ENCODE measurements around the gene MANSC4. TPM values are rescaled to one million over a fixed set of nuclear protein-coding genes. Genes with fewer than 3 reads are reported as not detected.

Gene MANSC4
- total and polyA plus RNA-seq, 9 donors = 0.10 to 0.36 (median 0.25) TPM; not detected in 4

DNA sequence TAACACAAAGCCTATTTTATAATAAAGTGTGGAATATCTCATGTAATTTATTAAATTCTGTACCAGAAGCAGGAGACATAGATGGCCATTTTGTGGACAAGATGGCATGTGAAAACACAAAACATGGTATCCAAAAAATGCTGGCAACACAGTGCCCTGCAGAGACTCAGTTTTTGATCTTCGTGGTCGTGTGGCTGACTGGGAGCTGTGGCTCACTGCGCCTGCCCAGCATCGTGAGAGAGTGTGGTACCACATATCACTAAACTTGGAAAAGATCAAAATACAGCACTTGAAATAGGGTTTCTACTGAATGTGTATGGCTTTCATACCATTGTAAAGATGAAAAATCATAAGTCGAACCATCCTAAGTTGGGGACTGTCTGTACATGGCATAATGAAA lies 43.0 kb upstream of the MANSC4 start:
- no peak for DNase-seq
- Histone ChIP-seq H3K36me3 (no peaks in the 10 kb centered on the region), H3K27ac (no peak overlapping the region), H3K9me3 (no peaks in the 10 kb centered on the region), H3K27me3 (no peaks in the 10 kb centered on the region), H3K4me3 (no peak overlapping the region), H3K4me1 (ENCODE audit: insufficient read depth) (no peaks in the 10 kb centered on the region)
- intact Hi-C loops (cut with DNase I) = no loop called here
- WGBS, 3 donors = 90 to 92% (median 91%) methylated on average over 5 of the region's 5 CpGs
- TF ChIP-seq POLR2A (IDR thresholded peaks at IDR 0.05) (no peak), CTCF (IDR thresholded peaks at IDR 0.05) (no peak), EP300 (IDR thresholded peaks at IDR 0.05) (no peak)

DNA sequence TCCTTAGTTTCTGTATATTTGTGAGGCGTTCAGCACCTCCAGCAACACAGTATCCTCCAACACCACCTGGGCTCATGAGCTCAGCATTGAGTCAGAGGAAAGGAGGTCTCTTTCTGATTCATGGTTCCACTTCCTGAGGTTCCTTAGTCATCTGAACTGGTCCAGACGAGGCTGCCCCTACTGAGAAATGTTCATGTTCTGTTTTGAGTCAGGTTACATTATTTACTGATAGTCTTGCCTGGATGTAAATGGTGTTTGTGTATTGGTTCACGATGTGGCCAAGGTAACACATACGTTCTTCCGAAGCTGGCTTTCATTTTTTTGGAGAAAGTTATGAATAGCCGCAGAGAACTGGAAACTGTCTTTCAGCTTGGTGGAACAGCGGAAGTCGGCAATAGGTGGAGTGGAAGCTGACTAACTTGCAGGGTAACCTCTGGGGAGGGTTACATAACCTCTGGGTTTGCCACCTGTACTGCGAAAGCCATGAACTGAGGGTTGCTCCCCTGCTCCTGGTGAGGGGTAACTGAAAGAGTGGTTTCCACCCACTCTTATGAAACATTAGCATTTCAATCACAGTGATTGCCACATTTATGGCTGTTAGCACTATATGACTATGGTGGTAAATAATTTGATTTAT lies 42.2 kb upstream of the MANSC4 start:
- Histone ChIP-seq H3K4me3 (no peak overlapping the region), H3K27me3 (no peaks in the 10 kb centered on the region), H3K9me3 (no peaks in the 10 kb centered on the region), H3K36me3 (no peaks in the 10 kb centered on the region), H3K4me1 (ENCODE audit: insufficient read depth) (peaks cover 2% of the 10 kb centered on the region), H3K27ac (no peak overlapping the region)
- no peak for DNase-seq
- intact Hi-C loops (cut with DNase I) = no loop called here
- TF ChIP-seq EP300 (IDR thresholded peaks at IDR 0.05) (no peak), CTCF (IDR thresholded peaks at IDR 0.05) (no peak), POLR2A (IDR thresholded peaks at IDR 0.05) (no peak)
- 83 to 87% (median 87%) methylated on average over 9 of the region's 9 CpGs for WGBS, 3 donors

DNA sequence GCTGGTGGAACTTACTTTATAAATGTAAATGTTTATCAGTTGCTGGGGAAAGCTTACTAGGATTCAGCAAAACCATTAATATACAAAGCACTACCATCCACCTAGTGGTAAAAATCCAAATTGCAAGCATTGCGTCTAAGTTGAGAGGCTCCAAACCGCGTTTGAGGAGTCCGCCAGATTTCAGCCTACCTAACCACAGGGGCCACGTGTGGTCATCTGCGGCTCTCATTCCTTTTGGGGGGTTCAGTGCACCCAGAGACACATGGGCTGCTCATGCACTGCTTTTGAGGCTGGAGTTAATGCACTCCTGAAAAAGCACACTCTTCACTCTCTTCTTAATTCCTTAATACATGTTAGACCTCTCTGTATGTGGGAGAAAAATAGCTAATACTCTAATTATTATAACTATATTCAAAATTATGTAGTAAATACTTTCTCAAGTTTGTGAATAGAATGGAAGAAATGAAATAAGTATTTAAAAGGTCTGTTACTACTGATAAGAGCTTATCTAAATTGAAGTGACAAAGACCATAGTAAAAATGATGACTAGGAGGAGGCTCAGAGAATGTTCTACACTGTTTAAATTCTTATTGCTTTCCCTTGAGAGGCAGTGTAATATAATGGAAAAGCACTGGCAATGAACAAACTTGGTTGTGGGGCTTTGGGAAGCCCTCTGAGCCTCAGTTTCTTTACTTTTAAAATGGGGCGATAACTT lies 41.4 kb upstream of the MANSC4 start:
- Histone ChIP-seq H3K36me3 (no peaks in the 10 kb centered on the region), H3K4me3 (no peak overlapping the region), H3K27me3 (no peaks in the 10 kb centered on the region), H3K27ac (no peak overlapping the region), H3K9me3 (no peaks in the 10 kb centered on the region), H3K4me1 (ENCODE audit: insufficient read depth) (peaks cover 2% of the 10 kb centered on the region)
- peak in 2 of 5 donors; percentile 21 to 28 for DNase-seq
- TF ChIP-seq CTCF (IDR thresholded peaks at IDR 0.05) = peak; percentile 10 to 48 (median 45)
- TF ChIP-seq POLR2A (IDR thresholded peaks at IDR 0.05) = no peak
- intact Hi-C loops (cut with DNase I) = no loop called here
- 15 to 16% (median 15%) methylated on average over 7 of the region's 7 CpGs for WGBS, 3 donors

DNA sequence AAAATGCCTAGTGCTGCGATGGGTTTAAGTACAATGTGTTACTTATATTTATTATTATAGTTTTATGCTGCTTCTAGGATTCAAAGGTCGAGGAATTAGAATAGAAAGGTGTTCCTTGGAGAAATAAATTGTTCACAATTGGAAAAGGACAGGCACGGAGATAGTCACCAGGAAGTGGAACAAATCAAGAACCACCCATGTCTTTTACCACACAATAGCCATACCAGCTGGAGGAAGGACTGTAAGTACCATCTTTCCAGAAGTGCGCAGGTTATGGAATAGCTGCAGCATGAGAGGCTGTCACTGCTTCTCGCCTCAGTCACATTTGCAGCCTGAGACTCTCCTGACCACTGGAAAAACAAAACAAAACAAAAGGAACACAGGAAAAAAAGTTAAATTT lies 40.5 kb upstream of the MANSC4 start:
- intact Hi-C loops (cut with DNase I) = no loop called here
- H3K9me3 ChIP-seq = no peaks in the 10 kb centered on the region
- H3K4me1 ChIP-seq (ENCODE audit: insufficient read depth) = peaks cover 2% of the 10 kb centered on the region
- H3K36me3 ChIP-seq = no peaks in the 10 kb centered on the region
- H3K4me3 ChIP-seq = no peak overlapping the region
- TF ChIP-seq POLR2A (IDR thresholded peaks at IDR 0.05) (no peak), CTCF (IDR thresholded peaks at IDR 0.05) (no peak), EP300 (IDR thresholded peaks at IDR 0.05) (no peak)
- DNase-seq = no peak
- no peak overlapping the region for H3K27ac ChIP-seq
- 73 to 84% (median 83%) methylated on average over 5 of the region's 5 CpGs for WGBS, 3 donors
- H3K27me3 ChIP-seq = no peaks in the 10 kb centered on the region
